Myocyte (in vitro differentiated cells): ENCODE data around the gene NUDT1. TPM values are rescaled to one million over a fixed set of nuclear protein-coding genes. Genes with fewer than 3 reads are reported as not detected.

Experiments used
- DNase-seq: peaks from one replicate; pipeline ENCODE4 v3.0.0-alpha.2; 2012; ENCODE audit warnings: low read depth
- polyA plus RNA-seq: library from polyadenylated mRNA; unstranded; fragments of >200 nt; gene quantifications from one replicate; pipeline ENCODE4 v1.2.1, GENCODE V29; 2012; ENCODE audit warnings: missing spikeins
- total RNA-seq: library from RNA; depleted of rRNA; stranded (reverse); fragments of >200 nt; gene quantifications from 2 replicates; pipeline ENCODE4 v1.2.3, GENCODE V29; 2014

NUDT1 gene
- total RNA-seq, result 25.6 and 29.9 TPM in 2 replicates
- 42.8 TPM for polyA plus RNA-seq

- DNase-seq, result peak; percentile 86
Observed at GRCh38 chr7:2241580-2242540, at the start of gene NUDT1, which contains the start of gene MRM2. Gene NUDT1, plus strand, starts transcription at chr7:2242226. Its CDS starts 2,349 bp downstream, at chr7:2244575. Gene MRM2, minus strand, starts transcription at chr7:2242205. Its CDS starts 36 bp downstream, at chr7:2242169.

- peak; percentile 97 for DNase-seq
Observed at GRCh38 chr7:2192831-2193534, 49.0 kb upstream of the NUDT1 start.

- DNase-seq, result peak; percentile 86
Observed at GRCh38 chr7:2193575-2194305, 48.3 kb upstream of the NUDT1 start.

GRCh38 chr7:2195400-2196246, 46.4 kb upstream of the NUDT1 start:
- DNase-seq, result peak; percentile 86

DNA sequence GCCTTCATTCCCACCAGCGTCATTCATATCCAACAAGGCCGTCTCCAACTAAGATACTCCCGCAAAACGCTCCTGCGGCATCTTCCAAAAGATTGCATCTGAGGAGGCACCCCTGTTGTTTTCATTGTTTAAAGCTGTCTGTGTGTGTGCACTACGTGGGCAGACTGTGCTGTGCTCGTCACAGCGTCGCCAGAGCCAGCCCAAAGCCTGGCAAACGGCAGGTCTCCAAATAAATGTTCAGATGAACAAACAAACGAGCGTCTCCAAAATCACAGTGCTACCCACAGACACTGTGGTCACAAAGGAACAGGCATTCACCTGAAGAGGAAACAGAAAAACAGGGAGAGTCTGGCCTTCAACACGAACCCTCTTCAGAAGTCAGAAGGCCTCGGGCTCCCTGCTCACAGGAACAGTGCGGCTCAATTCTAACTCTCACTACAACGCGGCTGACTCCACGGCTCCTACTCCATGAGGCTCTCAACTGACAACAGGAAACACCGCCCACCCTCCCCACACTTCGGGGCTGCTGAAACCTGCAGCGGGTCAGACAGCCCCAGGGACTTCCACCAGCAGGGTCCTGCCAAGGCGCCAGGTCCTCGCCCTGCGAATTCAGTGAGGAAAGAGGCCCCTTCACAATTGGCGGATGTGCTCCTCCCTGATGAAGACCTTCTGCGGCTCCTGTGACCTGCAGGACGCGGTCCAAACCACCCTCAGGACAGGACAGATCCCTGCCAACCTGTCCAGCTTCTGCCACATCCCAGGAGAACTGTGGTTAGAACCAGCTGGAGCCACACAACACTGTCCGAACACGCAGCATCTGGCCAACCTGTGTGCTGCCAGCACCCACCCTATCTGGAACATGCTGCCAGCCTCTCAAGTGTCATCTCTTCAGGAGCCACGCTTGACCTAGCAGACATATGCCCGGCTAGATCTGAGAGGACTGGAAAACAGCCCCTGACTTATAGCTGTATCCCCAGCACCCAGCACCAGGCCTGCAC, 45.3 kb upstream of the NUDT1 start:
- DNase-seq, result no peak

GRCh38 chr7:2197436-2198155, 44.4 kb upstream of the NUDT1 start:
- DNase-seq, result peak; percentile 23

- no peak for DNase-seq
Observed at GRCh38 chr7:2198206-2198605, 43.8 kb upstream of the NUDT1 start.

- no peak for DNase-seq
Observed at GRCh38 chr7:2198760-2199159, 43.3 kb upstream of the NUDT1 start.

DNA sequence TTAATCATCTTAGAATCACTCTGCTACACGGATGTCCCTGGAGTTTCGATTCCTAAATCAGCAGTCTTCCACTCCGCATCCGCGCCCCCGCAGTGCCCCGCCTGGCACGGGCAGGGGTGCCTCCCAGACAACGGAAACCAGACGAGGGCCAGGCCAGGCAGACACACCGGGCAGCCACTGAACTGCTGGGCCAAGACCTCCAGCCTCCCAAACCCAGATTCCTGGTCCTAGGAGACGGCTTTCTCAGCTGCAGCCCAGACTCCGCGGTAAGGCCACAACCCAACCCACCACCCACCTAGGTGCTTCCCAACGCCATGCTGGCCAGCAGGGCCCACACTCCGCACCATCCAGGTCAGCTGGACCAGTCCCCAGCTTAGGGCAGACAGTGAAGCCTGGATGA, 42.5 kb upstream of the NUDT1 start:
- no peak for DNase-seq

- no peak for DNase-seq
Observed at GRCh38 chr7:2199956-2200583, 42.0 kb upstream of the NUDT1 start.

- DNase-seq, result no peak
Observed at GRCh38 chr7:2200584-2200980, 41.4 kb upstream of the NUDT1 start.

- DNase-seq, result no peak
Observed at GRCh38 chr7:2201128-2201527, 40.9 kb upstream of the NUDT1 start.

DNA sequence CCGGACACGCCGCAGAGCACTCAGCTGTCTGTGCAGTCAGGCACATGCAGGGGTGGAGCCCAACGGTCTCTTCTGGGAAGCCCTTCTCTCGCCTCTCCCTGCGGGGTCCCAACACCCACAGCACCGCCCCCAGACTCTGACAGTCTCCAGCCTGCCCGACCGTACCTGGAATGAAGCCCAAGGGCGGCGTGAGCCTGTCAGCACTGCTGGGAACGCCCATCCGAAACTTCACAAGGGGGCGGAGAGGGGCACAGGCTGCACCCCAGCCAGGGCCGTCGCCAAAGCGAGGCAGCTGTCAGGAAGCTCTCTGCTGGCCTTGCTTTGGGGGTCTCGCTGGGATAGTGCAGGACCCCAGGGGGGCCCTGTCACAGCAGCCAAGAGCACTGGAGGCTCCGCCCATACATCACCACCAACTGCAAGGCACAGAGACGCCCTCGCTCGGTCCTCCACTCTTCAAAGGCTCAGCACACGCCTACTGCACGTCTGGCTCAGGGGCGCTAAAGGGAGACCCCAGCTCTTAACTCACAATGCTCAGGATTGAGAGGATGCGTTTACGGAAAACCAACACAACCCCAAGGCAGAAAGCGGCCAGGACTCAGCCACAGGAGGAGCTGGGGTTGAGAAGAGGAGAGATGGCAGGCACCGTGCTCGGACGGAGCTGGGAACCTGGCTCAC, 40.2 kb upstream of the NUDT1 start:
- no peak for DNase-seq

DNA sequence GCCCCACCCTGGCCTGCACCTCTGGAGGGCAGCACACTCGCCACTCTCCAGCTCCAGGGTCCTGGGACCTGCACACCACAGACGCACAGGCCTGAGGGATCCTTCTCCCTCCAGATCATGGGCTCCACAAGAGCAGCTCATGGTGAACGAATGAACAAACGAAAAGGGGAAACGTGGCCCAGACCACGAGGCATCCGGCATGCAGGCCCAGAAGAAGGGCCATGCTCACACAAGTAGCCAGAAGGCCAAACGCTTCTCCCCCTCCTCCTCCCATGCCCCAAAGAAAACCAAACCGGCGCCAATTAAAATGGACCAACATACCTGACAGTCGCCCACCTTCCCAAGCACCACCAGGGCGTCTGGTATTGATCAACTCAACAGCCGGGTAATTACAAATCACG, 39.7 kb upstream of the NUDT1 start:
- no peak for DNase-seq

DNA sequence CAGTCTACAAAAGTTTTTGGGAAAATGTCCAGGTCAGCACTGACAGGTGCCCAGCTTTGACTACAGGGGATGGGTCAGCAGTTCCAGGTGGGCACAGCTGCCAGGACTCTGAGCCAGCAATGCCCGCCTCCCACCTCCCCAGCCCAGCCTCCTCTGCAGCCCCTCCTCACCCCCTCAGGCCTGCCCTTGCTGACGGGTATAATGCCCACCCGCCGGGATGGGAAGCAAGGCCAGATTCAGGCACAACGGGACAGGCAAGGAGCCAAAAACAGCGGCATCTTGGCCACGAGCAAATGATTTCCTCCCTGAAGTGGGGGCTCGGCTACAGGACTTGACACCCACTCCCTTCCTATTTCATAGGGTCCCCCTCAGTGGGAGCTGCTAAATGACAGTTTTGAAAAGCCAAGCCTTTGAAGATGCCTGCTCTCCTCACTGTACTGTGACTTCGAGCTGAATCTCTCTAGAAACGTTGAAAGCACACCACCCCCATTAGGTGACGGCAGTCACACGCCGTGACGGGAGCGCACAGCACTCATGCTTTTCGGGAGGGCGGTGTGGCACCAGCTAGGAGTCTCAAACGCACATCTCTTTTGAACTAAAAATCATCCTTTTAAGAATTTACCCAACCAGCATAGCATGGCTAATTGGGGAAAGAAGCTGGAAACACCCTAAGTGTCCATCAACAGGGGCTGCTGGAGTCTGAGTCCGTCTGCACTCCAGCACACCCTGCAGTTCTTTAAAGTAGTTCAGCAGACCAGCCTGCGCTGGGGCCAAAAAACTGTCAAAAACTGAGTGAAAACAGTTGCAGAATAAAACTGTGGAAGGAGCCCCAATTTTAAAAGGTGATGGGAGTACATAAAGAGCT, 38.9 kb upstream of the NUDT1 start:
- no peak for DNase-seq

GRCh38 chr7:2203766-2204300, 38.2 kb upstream of the NUDT1 start:
- DNase-seq, result no peak
